IPS DF 19.7 (cell line): ENCODE results near the gene OAS3.
"Not testable (repeated sequence)": the region's sequence is repeated elsewhere in the genome, so short reads cannot be mapped to it uniquely, and the experiment has no call there.

Experiments
- DNase-seq: peaks from one replicate; pipeline ENCODE4 v3.0.0-alpha.2; 2013; ENCODE audit warnings: low read depth, low spot score

Gene OAS3, protein sequence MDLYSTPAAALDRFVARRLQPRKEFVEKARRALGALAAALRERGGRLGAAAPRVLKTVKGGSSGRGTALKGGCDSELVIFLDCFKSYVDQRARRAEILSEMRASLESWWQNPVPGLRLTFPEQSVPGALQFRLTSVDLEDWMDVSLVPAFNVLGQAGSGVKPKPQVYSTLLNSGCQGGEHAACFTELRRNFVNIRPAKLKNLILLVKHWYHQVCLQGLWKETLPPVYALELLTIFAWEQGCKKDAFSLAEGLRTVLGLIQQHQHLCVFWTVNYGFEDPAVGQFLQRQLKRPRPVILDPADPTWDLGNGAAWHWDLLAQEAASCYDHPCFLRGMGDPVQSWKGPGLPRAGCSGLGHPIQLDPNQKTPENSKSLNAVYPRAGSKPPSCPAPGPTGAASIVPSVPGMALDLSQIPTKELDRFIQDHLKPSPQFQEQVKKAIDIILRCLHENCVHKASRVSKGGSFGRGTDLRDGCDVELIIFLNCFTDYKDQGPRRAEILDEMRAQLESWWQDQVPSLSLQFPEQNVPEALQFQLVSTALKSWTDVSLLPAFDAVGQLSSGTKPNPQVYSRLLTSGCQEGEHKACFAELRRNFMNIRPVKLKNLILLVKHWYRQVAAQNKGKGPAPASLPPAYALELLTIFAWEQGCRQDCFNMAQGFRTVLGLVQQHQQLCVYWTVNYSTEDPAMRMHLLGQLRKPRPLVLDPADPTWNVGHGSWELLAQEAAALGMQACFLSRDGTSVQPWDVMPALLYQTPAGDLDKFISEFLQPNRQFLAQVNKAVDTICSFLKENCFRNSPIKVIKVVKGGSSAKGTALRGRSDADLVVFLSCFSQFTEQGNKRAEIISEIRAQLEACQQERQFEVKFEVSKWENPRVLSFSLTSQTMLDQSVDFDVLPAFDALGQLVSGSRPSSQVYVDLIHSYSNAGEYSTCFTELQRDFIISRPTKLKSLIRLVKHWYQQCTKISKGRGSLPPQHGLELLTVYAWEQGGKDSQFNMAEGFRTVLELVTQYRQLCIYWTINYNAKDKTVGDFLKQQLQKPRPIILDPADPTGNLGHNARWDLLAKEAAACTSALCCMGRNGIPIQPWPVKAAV

DNA sequence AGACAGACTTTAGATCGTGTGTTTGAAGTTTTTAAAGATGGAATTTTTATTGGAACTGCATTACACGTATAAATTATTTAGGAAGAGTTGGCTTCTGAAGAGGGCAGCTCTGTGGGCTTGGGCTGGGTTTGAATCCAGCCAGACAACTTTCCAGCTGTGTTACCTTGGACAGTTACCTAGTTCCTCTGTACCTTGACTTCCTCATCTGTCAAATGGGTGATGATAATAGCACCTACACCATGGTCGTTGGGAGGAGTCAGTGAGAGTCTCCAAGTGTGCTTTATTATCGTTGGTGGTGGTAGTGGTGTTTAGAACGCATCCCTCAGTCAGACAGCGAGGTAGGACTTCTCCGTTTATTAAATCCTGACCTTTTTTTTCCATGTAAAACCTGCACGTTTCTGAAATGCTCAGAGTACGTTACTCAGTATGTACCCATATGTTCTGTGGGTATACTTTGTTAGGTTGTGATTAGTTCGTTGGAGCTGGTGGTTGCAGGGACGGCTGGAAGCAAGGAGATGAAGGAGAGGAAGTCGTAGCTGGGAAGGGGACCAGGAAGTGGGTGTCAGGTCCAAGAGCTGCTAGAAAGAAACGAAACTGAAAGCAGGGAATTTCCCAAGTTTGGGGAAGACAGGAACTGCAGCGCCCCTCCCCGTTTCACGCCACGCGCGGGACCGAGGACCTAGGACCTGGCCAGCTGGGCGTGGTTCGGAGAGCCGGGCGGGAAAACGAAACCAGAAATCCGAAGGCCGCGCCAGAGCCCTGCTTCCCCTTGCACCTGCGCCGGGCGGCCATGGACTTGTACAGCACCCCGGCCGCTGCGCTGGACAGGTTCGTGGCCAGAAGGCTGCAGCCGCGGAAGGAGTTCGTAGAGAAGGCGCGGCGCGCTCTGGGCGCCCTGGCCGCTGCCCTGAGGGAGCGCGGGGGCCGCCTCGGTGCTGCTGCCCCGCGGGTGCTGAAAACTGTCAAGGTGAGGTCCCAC is at the start of gene OAS3:
TSS of gene OAS3 (plus strand) at position 734 of the 979 bp plus-strand sequence. CDS start at position 791, 57 bp downstream.
- no peak for DNase-seq

DNA sequence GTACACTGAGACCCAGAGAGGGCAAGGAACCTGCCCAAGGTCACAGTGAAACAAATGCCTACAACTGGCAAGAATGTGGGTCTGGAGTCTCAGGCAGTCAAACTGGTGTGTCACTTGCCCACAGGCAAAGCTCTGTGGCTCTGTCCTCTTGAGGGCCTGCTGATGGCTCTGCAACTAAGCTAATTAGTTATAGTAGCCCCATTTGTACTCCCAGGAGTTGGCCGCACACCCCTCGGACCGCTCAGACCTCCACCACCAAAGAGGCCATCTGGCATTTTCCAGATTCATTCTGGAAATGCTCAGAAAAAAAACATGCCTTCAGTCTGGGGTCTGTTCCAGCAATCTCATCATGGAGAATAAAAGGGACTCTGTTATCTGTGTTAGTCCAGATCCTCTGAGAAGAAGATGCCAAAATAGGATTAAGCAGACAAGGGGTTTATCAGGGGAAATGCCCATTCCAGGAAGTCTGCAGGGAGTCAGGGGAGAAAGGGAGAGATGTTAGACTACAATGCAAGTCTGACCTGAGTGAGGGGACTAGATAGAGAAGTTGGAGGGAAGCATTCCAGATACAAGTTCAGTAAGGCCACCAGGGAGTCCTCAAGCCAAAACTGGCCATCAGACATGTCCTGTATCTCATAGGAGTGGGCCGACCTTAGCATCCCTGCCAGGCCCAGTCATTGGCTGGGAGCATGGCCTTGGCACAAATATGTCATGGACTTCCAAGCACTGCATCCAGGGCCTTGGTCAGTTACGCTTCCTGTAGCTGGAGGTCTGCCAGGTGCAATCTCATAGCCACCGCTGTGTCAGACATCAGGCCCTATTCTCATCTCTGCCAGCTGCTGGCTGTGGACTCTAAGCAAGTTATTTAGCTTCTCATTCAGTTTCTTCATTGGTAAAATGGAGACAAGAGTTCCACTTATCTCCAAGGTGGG is 46.9 kb upstream of the OAS3 start:
- no peak for DNase-seq

DNA sequence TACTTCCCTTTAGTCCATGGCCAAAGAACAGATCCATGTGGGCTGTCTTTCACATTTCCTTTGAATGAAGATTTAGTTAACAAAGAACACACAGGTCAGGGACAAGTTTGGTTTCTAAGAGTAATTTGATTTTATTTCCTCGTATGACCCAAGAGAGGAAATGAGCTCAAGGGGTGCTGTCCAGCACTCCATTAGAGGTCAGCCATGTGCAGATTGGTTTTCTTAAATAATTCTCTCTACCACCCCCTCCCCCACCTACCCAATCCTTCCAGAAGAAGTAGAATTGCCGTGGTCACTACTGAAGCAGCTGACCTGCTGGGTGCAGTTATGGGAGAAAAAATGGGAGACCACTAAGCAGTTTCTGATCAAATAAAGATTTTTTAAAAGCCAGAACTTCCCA is 45.4 kb upstream of the OAS3 start:
- no peak for DNase-seq

DNA sequence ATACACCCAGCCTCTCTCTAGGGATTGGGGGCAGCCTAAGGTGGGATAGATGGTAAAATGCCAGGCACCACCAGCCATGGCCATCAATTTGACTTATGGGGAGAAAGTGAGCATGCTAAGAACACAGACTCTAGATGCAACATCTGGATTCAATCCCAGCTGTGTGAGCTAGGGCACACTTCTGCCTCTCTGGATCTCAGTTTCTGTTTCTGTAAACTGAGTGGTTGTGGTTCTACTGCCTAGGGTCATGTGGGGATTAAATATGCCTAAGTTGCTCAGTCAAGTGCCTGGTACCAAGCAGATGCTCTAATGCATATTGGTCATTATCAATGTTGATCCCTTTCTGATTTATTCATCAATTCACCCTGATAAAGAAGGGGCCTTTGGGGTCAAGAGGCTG is 44.1 kb upstream of the OAS3 start:
- no peak for DNase-seq

DNA sequence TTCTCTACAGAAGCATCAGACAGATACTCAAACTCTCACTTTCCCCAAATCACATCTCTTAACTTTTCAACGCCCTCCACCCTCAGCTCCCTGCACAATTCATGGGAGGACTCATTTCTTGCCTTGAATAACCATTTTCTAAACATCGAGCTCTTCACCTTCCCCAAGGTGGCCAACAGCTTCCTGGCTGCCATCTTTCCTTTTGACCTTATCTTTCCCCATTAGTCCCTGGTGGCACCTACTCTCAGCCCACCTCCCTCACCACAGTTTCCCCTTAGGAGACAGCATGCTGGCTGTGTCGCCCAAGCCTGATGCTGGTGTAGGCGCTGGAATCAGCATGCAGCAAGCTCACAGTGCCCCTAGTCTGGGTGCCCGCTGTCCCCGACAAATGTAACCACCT is 39.9 kb upstream of the OAS3 start:
- DNase-seq: no peak

DNA sequence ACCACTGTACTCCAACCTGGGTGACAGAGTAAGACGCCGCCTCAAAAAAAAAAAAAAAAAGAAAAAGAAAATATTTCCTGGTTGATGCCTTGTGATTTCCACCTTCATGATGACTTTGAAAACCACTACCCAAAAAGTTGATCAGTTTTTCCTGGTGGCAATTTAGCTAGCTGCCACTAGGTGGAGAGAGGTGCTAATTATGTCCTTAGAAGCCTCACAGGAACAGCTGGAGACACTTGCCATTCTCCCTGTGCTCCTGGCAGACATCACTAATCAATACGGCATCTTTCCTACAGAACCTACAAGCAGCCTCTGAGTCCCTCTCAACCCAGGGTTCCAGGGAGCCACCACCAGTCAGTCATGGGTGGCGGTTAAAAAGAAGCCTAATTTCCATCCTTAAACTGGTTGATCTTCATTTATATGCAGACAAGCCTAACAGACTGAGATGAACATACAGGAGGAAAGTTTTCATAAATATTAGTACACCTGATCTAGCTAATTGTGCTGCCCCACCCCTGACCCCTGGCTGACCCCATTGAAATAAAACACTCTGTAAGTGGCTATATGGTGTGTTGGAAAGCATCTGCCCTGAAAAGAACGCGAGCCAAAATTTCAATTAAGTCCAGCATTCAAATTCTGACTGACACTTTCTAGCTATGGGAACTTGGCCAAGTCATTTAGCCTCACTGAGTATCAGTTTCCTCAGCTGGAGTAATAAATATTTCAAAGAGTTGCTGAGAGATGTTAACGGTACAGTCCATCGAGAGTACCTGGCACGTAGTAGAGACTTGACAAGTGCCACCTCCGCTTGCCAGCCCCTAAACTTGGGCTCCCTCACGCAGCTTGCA is 37.8 kb upstream of the OAS3 start:
- DNase-seq: peak; percentile 82

DNA sequence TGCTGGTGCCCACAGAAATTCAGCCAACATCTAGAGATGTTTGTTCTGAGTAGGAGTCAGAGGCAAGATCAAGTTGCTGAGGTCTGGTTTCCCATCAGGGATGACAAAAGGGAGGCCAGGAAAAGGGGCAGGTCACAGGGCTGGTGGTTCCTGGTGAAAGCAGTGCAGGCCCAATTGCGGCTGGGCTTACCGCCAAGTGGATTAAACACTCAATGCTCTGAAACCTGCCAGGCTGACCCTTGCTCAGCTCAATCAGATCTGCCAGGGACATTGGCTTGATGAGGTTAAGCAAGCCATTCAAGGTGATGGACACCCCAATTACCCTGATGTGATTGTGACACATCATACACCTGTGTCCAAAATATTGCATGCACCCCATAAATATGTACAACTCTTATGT is 37.0 kb upstream of the OAS3 start:
- no peak for DNase-seq

DNA sequence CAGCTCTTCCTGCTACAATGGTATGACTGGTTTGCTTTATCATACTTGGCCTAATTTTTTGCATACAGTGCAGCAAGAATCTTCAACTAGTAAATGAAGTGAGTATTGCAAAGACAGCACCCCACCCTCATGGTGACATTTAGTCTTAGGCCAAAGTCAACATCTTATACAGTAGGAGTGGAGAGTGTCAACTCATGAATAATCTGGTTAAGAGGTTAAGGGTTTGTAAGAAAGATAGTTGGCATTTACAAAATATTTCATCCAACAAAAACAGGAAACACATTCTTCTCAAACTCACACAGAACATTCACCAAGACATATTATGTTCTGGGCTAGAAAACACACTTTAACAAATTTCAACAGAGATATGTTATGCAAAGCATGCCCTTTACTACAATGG is 33.7 kb upstream of the OAS3 start:
- no peak for DNase-seq

DNA sequence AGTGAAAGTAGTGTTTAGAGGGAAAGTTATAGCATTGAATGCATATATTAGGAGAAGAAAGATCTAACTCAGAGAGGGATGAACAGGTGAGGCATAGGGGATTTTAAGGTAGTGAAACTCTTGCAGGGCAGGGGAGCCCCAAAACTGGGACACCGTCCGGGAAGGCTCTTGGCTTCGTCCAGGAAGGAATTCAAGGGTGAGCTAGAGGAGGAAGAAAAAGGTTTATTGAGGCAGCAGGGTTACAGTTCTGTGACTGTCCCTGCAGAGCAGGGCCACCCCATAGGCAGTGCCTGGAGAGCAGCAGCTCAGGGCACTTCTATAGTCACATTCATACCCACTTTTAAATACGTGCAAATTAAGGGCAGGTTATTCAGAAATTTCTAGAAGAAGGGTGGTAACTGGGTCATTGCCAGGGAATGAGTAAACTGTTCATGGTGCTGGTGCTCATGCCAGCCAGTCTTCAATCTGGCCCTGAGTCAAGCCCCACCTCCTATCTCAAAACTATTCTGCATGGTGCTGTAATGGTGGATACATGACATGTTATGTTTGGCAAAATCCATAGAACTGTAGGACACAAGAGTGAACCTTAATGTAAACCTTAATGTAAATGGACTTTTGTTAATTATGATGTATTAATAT is 32.7 kb upstream of the OAS3 start:
- DNase-seq: no peak

DNA sequence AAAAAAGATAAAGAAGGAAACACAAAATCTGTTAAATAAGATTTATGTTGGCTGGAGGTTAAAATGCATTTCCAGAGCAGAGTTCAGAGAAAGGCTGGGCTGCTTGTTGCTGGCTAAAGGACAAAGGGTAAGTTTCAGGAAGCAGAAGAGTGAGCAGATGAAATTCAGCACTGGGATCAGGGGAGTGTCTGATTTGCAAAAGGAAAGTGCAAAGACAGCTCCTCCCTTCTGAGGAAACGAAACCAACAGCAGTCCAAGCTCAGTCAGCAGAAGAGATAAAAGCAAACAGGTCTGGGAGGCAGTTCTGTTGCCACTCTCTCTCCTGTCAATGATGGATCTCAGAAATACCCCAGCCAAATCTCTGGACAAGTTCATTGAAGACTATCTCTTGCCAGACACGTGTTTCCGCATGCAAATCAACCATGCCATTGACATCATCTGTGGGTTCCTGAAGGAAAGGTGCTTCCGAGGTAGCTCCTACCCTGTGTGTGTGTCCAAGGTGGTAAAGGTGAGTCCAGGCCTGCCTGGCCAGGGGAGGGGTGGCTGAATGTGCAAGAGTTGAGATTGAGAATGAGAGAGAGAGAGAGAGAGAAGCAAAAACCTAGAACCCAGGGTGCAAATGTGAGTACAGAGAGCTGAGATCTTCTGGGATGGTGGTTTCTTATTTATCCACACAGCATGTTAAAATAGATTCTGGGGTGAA is 31.4 kb upstream of the OAS3 start, which contains the start of gene OAS1:
TSS of gene OAS1 (plus strand) at position 251 of the 703 bp plus-strand sequence. CDS start at position 329, 78 bp downstream.
- DNase-seq: no peak

DNA sequence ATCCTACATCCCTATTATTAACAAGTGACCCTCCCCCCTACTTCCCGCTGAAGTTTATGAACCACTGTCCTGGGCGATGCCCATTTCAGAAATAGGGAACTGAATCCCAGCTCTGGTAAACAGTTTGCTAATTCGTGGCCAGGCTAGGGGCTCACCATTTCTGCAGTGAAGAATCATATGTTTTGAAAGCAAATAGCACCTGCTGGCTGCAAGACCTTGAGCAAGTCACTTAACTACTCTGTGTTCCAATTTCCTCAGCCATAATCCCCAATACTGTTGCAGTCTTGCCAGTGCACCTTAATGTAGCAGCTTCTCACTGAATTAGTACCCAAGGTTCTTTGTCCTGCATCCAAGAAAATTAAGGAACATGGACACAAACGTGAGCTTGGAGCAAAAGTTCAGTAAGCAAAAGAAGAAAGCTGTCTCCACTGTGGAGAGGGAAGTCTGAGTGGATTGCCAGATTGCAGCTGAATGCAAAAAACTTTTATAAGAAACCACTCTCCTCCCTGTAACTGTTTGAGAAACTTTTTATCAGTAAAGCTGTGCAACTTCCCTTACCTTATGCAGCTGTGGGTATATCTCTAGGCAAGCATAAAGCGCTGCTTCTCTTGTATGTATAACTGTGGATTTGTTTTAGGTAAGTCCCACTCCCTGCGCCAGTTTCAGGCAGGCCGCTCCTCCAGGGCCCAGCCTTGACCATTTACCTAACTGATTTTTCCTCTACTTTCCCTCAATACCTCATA is 30.7 kb upstream of the OAS3 start:
- DNase-seq: no peak

DNA sequence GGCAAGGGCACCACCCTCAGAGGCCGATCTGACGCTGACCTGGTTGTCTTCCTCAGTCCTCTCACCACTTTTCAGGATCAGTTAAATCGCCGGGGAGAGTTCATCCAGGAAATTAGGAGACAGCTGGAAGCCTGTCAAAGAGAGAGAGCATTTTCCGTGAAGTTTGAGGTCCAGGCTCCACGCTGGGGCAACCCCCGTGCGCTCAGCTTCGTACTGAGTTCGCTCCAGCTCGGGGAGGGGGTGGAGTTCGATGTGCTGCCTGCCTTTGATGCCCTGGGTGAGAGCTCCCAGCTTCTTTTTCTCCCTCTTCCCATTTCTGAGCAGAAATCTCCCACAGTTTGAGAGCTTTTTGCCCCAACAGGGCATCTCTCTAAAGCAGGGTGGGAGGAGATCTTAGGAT is 29.7 kb upstream of the OAS3 start:
- no peak for DNase-seq

DNA sequence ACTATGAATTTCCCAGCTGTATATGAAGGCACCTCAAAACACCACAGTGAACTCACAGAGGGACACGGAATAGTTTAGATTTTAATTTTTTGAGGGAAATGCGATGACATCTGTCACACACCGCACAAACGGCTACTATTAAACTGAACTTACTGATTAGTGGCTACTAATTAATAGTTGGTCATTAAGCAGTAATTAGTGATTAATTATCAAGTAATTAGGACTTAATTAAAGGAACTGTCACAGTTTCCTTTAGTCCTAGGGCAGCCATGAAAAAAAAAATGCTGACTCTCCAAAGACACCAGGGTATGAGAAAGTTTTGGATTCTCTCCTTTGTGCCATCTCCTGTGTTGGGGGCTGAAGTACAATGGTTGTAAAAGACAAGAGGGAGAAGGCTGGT is 28.6 kb upstream of the OAS3 start:
- no peak for DNase-seq

DNA sequence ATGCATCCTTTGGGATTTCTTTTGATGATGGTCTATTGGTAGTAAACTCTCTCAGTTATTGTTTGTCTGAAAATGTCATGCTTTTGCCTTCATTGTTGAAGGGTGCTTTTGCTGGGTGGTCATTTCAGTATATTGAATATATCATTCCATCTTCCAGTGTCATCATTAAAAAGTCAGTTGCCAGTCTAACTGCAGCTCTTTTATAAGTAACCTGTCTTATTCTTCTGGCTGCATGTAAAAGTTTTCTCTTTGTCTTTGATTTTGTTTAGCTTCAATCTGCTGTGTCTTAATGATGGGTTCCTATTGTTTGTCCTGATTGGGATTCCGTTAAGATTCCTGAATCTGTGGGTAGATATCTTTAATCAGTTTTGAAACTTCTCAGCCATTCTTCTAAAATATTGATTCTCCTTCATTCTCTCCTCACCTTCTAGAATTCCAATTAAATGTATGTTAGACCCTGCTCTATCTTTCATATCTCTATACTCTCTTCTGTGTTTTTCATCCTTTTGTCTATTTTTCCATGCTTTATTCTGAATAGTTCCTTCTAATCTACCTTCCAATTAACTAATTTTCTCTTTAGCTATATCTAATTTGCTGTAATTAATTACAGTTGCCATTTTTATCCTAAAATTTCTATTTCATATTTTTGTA is 25.1 kb upstream of the OAS3 start:
- no peak for DNase-seq

DNA sequence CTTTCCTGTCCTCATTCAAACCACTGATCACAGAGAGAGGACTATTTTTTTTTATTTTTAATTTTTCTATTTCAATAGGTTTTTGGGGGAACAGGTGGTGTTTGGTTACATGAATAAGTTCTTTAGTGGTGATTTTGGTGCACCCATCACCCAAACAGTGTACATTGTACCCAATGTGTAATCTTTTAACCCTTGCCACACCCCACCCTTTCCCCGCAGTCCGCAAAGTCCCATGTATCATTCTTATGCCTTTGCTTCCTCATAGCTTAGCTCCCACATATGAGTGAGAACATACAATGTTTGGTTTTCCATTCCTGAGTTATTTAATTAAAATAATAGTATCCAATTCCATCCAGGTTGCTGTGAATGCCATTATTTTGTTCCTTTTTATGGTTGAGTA is 24.4 kb upstream of the OAS3 start:
- not testable (repeated sequence) for DNase-seq

DNA sequence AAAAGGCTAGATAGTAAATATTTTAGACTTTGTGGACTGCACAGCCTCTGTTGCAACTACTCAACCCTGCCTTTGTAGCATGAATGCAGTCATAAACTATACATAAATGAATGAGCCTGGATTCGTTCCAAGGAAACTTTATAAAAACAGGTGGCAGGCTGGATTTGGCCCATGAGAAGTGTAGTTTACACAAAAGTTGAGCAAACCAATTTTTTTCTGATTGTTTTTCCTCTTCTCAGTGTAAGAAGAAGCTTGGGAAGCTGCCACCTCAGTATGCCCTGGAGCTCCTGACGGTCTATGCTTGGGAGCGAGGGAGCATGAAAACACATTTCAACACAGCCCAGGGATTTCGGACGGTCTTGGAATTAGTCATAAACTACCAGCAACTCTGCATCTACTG is 22.0 kb upstream of the OAS3 start:
- DNase-seq: no peak

DNA sequence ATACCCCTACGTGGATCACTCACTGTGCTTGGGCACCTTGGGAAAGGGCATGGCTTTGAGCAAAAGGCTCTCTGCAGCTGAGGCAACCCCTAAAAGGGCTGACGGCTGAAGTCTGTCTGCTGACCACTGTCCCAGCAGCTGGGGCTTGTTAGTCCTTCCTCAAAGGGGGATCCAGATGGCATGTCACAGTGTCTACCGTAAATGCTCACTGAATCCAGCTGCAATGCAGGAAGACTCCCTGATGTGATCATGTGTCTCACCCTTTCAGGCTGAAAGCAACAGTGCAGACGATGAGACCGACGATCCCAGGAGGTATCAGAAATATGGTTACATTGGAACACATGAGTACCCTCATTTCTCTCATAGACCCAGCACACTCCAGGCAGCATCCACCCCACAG is 19.2 kb upstream of the OAS3 start:
- no peak for DNase-seq
